NT2/D1 (cell line): ENCODE measurements around the gene CD7.

ENCODE experiments used
- SUZ12 ChIP-seq: IDR thresholded peaks from 2 replicates; pipeline ENCODE4 v1.6.1; 2011; ENCODE audit not compliant: insufficient read length, insufficient read depth; ENCODE audit errors: extremely low read depth
- YY1 ChIP-seq: IDR thresholded peaks from 2 replicates; pipeline ENCODE4 v1.6.1; 2011; ENCODE audit not compliant: insufficient read length, insufficient read depth
- ZNF274 ChIP-seq: IDR thresholded peaks from 2 replicates; pipeline ENCODE4 v1.6.1; 2011; ENCODE audit warnings: mild to moderate bottlenecking, low read depth, low read length

GRCh38 chr17:82318169-82318498, 726 bp upstream of the CD7 start:
- TF ChIP-seq YY1 (no peak), ZNF274 (no peak), SUZ12 (no peak)
